ENCODE data around the gene GNAL.

- TF ChIP-seq CTCF (IDR thresholded peaks at IDR 0.05 in 4 of 5, conservative IDR thresholded peaks at IDR 0.05 in 1 of 5), result no peak
- TF ChIP-seq POLR2A (IDR thresholded peaks at IDR 0.05), result no peak
Measured at GRCh38 chr18:11792632-11793031, 103.6 kb downstream of the GNAL start.
